Astrocyte of the cerebellum (primary cell): ENCODE measurements around the gene BTF3.

Experiments
- DNase-seq: peaks from one replicate; pipeline ENCODE4 v3.0.0-alpha.2; 2011; ENCODE audit warnings: low read depth
- H3K4me3 ChIP-seq: 2 replicates; pipeline ENCODE4 v1.5.1; 2011; ENCODE audit warnings: mild to moderate bottlenecking, low read depth, low read length, moderate library complexity
- in situ Hi-C: cut with HindIII; loops from 2 replicates; pipeline ENCODE4 v1.10.0; 2017; ENCODE audit warnings: low sequenced_read_pairs
- TF ChIP-seq, protein P1 (sequence below): IDR thresholded peaks from 2 replicates; pipeline ENCODE4 v1.5.1; 2012; ENCODE audit warnings: low read length, low read depth, moderate library complexity, mild to moderate bottlenecking; ENCODE audit errors: missing control alignments

The BTF3 gene

DNA sequence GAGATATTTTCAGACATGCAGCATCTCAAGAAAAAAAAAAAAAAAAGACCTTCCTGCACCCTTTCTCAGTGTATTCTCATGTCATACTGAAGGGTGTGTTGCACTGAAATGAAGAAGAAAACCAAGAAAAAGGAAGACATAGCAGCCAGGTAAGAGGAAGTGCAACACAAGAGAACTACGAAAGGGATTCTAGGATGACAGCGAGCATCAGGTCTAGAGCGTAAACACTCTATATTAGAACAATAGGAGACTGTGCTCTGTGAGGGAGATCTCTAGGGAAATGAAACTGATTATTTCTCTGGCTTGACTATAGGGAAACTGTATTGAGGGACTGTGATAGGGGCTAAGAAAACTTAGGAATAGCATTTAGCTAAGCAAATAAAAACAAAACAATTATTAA, 30.0 kb downstream of the BTF3 start:
- in situ Hi-C loops = no loop called here
- TF ChIP-seq, protein P1, sequence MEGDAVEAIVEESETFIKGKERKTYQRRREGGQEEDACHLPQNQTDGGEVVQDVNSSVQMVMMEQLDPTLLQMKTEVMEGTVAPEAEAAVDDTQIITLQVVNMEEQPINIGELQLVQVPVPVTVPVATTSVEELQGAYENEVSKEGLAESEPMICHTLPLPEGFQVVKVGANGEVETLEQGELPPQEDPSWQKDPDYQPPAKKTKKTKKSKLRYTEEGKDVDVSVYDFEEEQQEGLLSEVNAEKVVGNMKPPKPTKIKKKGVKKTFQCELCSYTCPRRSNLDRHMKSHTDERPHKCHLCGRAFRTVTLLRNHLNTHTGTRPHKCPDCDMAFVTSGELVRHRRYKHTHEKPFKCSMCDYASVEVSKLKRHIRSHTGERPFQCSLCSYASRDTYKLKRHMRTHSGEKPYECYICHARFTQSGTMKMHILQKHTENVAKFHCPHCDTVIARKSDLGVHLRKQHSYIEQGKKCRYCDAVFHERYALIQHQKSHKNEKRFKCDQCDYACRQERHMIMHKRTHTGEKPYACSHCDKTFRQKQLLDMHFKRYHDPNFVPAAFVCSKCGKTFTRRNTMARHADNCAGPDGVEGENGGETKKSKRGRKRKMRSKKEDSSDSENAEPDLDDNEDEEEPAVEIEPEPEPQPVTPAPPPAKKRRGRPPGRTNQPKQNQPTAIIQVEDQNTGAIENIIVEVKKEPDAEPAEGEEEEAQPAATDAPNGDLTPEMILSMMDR = no peak
- DNase-seq = no peak
- H3K4me3 ChIP-seq = no peak overlapping the region

DNA sequence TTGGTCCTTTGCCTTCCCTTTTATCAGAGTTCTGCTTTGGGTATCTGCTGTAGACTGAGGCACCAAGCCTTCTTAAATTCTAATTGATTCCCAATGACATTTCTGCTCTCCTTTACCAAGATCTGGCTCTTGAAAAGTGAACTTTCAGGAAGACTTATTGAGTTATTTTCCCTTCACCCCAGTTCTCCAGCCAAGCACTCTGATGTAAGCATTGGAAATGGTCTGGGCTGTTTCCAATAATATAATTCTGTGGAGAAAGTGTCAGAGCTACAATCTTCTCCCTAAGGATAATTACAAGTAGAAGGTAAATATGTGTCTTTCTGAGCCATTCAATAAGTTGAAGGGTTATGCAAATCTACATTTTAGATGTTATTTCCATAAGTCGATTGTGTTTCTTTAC, 30.8 kb downstream of the BTF3 start:
- in situ Hi-C loops = no loop called here

DNA sequence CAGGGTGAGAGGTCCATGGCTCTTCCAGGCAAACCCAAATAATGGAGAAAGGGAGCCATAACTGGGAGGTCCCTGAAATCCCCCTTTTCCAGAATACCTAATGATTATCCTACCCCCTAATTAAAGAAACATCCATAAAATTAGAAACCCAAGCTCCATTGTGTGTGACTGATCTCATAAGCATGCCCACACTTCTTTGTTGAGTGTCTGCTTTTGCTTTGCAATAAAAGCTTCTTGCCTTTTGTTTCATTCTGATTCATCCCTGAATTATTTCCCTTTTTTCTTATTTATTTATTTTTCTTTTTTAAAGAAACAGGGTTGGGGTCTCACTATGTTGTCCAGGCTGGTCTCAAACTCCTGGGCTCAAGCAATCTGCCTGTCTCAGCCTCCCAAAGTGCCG, 33.1 kb downstream of the BTF3 start:
- TF ChIP-seq, protein P1 = no peak
- H3K4me3 ChIP-seq = no peak overlapping the region
- in situ Hi-C loops = no loop called here
- DNase-seq = no peak

More for the DNA sequence above, 30.8 kb downstream of the BTF3 start:
- no peak for DNase-seq
- TF ChIP-seq, protein P1 = no peak
- H3K4me3 ChIP-seq = no peak overlapping the region

DNA sequence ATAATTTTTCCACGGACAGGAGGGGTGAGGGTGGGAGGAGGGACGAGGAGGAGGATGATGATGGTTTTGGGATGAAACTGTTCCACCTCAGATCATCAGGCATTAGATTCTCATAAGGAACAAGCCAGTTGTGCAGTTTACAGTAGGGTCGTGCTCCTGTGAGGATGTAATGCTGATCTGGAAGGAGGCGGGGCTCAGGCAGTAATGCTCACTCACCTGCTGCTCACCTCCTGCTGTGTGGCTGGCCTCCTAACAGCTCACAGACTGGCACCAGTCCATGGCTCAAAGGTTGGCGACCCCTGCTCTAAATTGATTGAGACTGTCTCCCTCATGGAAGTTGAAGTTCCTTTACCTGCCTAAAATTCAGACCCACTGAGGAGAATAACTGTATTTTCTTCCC, 34.0 kb downstream of the BTF3 start:
- H3K4me3 ChIP-seq = no peak overlapping the region
- TF ChIP-seq, protein P1 = no peak
- in situ Hi-C loops = no loop called here
- no peak for DNase-seq

DNA sequence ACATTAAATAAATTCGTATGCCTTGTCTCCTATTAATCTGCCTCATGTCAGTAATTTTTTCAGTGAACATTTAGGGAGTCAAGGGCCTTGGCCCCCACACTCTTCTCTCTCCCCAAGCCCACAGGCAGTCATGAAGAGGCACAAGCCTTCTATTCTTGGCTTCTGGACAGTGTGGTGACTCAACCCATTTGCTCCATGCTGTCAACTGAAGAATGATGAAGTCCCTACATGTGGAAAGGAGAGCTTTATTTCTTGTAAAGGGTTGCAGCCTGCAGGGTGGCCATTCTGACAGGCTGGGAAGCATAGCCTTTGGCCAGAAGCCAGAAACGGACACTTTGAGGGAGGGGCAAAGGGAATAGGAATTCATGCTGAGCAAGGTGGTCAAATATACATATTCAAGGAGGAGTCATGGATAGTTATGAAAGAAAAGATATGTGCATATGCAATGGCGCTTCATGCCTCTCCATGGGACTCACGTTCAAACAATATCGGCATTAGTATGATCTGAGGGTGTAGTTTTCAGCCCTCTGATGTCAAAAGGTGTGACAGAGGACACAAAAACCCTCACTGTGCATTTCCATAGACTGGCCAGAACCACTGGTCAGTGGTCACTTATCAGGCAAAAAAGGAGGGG, 35.9 kb downstream of the BTF3 start:
- no peak for DNase-seq
- in situ Hi-C loops = no loop called here
- no peak overlapping the region for H3K4me3 ChIP-seq
- TF ChIP-seq, protein P1 = no peak

DNA sequence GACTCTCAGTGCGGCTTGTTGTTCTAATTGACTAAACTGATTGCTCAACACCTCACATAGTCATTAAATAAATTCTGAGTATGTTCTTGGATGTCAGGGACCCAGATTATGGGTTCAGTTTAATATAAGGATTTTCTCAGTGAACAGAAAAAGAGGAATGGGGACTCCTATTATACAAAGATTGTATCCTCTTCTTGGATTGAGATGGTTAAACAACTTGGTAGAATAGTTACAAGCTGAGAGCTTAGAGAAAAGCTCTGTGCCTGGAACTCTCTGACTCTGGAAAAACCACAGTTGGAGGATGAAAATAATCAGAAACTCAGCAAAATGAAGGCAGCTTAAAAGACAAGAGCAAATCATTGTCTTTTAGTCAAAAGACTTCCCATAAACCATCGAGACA, 36.7 kb downstream of the BTF3 start:
- DNase-seq = no peak
- in situ Hi-C loops = no loop called here
- H3K4me3 ChIP-seq = no peak overlapping the region
- TF ChIP-seq, protein P1 = no peak
